Activated naive CD4-positive, alpha-beta T cell treated with anti-CD3 and anti-CD28 coated beads for 36 hours (primary cell): ENCODE results near the gene PTPRN2. TPM values are rescaled to one million over a fixed set of nuclear protein-coding genes. Genes with fewer than 3 reads are reported as not detected.
"Not testable (repeated sequence)": the region's sequence is repeated elsewhere in the genome, so short reads cannot be mapped to it uniquely, and the experiment has no call there.

Experiments
- CTCF ChIA-PET: fragments of 350-600 bp; sonication (Branson Sonifier 250); formaldehyde crosslinking; loops from one replicate; lab custom pipeline; 2021; ENCODE audit warnings: antibody characterized with exemption; lab: Charles Lee
- DNase-seq: peaks from one replicate; pipeline ENCODE4 v3.0.0-alpha.2; 2020
- H3K27ac Mint-ChIP-seq: one replicate; pipeline ENCODE4 v1.8.0; 2021; ENCODE audit warnings: mild to moderate bottlenecking, mixed read lengths
- H3K27me3 Mint-ChIP-seq: one replicate; pipeline ENCODE4 v1.8.0; 2021; ENCODE audit warnings: low read depth, mixed read lengths
- H3K36me3 Mint-ChIP-seq: one replicate; pipeline ENCODE4 v1.8.0; 2021; ENCODE audit warnings: low read depth, mixed read lengths
- H3K4me1 Mint-ChIP-seq: one replicate; pipeline ENCODE4 v1.8.0; 2021; ENCODE audit warnings: low read depth, mixed read lengths
- H3K4me3 Mint-ChIP-seq: one replicate; pipeline ENCODE4 v1.8.0; 2021; ENCODE audit warnings: mild to moderate bottlenecking, moderate library complexity, mixed read lengths
- H3K9me3 Mint-ChIP-seq: one replicate; pipeline ENCODE4 v1.8.0; 2021; ENCODE audit warnings: mixed read lengths
- intact Hi-C: fragments of 100-400 bp; cut with micrococcal nuclease; formaldehyde crosslinking; loops from one replicate; pipeline ENCODE4 v1.15.1; 2023
- total RNA-seq, 2 experiments: library from RNA; stranded (reverse); gene quantifications; one replicate each; pipeline ENCODE4 v1.2.3, GENCODE V29; 2021

Gene PTPRN2
- total RNA-seq, 2 experiments from 2014 or later, result 0.54 to 0.62 TPM

DNA sequence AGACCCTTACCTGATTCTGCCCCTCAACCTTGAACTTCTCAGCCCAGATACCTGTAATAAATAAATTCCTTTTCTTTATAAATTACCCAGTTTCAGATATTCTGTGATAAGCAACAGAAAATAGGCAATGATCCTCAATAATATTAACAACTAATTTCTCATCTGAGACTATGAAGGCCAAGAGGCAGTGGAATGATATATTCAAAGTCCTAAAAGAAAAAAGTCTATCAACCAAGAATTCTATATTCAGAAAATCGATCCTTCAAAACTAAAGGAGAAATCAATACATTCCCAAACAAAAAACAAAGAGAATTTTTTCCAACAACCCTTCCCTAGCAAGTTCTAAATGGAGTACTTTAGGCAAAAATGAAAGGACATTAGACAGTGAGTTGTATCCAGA is 279.6 kb downstream of the PTPRN2 start:
- CTCF ChIA-PET, result no interaction called here
- DNase-seq, result no peak
- Mint-ChIP-seq H3K4me1 (no peaks in the 10 kb centered on the region), H3K27me3 (peaks cover 2% of the 10 kb centered on the region), H3K9me3 (peaks cover 25% of the 10 kb centered on the region), H3K4me3 (no peak overlapping the region), H3K36me3 (no peaks in the 10 kb centered on the region), H3K27ac (no peak overlapping the region)
- intact Hi-C loops, result no loop called here

DNA sequence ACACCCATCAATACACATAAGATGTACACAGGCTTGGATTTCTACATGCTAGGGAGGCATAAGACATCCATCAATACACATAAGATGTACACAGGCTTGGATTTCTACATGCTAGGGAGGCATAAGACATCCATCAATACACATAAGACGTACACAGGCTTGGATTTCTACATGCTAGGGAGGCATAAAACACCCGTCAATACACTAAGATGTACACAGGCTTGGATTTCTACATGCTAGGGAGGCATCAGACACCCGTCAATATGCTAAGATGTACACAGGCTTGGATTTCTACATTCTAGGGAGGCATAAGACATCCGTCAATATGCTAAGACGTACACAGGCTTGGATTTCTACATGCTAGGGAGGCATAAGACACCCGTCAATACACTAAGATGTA is 283.6 kb downstream of the PTPRN2 start:
- DNase-seq, CTCF ChIA-PET, H3K4me1 Mint-ChIP-seq, H3K36me3 Mint-ChIP-seq, H3K27ac Mint-ChIP-seq, H3K4me3 Mint-ChIP-seq, H3K9me3 Mint-ChIP-seq, intact Hi-C loops: not testable (repeated sequence)
- peaks cover 13% of the 10 kb centered on the region for H3K27me3 Mint-ChIP-seq

DNA sequence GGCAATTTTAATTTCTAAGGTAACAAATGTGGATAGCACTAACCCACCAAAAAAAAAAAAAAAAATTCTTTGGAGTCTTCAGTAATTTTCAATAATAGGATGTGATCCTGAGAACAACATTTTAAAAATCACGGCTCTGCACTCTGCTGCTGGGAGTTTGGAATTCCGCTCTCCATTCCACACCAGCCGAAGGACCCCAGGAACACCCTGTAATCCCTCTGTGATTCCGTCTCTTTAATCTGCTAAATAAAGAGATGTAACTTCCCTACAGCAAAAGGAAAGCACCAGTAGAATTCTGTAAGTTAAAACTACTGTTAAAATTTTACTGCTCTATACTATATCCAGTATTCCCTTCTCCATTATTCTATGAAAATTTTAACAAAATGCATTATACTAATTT is 284.5 kb downstream of the PTPRN2 start:
- no peak for DNase-seq
- peaks cover 13% of the 10 kb centered on the region for H3K27me3 Mint-ChIP-seq
- H3K36me3 Mint-ChIP-seq, result no peaks in the 10 kb centered on the region
- H3K4me3 Mint-ChIP-seq, result no peak overlapping the region
- H3K27ac Mint-ChIP-seq, result no peak overlapping the region
- no peaks in the 10 kb centered on the region for H3K4me1 Mint-ChIP-seq
- peaks cover 7% of the 10 kb centered on the region for H3K9me3 Mint-ChIP-seq
- CTCF ChIA-PET, result no interaction called here
- intact Hi-C loops, result no loop called here

GRCh38 chr7:158302274-158303070 is 285.2 kb downstream of the PTPRN2 start:
- Mint-ChIP-seq H3K4me1 (no peaks in the 10 kb centered on the region), H3K27ac (no peak overlapping the region), H3K36me3 (no peaks in the 10 kb centered on the region), H3K4me3 (no peak overlapping the region), H3K27me3 (peaks cover 13% of the 10 kb centered on the region), H3K9me3 (peaks cover 2% of the 10 kb centered on the region)
- CTCF ChIA-PET, result no interaction called here
- intact Hi-C loops, result no loop called here
- no peak for DNase-seq

GRCh38 chr7:158301207-158301606 is 286.4 kb downstream of the PTPRN2 start:
- Mint-ChIP-seq H3K9me3 (no peaks in the 10 kb centered on the region), H3K27me3 (peaks cover 13% of the 10 kb centered on the region), H3K4me1 (no peaks in the 10 kb centered on the region), H3K27ac (no peak overlapping the region), H3K4me3 (no peak overlapping the region), H3K36me3 (no peaks in the 10 kb centered on the region)
- CTCF ChIA-PET, result no interaction called here
- intact Hi-C loops, result no loop called here
- no peak for DNase-seq

DNA sequence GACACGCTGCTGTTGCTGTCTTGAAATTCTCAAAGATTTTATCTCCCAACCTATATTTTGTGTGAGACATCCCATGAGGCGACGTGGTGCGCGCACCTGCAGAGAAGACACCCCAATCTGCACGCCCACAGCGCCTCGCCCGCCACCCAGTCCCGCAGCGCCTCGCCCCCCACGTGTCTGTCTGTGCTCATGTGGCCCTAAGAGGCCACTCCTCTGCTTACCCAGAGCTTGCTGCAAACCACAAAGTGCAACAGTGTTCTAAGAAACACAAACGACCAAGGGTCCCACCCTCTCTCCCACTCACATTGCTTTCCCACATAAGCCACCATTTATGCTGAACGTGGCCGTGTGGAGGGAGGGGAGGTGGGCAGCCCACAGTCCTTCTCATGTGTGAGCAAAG is 287.2 kb downstream of the PTPRN2 start:
- CTCF ChIA-PET, result no interaction called here
- no peak for DNase-seq
- H3K9me3 Mint-ChIP-seq, result no peaks in the 10 kb centered on the region
- H3K36me3 Mint-ChIP-seq, result no peaks in the 10 kb centered on the region
- H3K27ac Mint-ChIP-seq, result no peak overlapping the region
- no peak overlapping the region for H3K4me3 Mint-ChIP-seq
- intact Hi-C loops, result no loop called here
- H3K4me1 Mint-ChIP-seq, result no peaks in the 10 kb centered on the region
- peaks cover 13% of the 10 kb centered on the region for H3K27me3 Mint-ChIP-seq

GRCh38 chr7:158299607-158300006 is 288.0 kb downstream of the PTPRN2 start:
- Mint-ChIP-seq H3K4me1 (no peaks in the 10 kb centered on the region), H3K9me3 (no peaks in the 10 kb centered on the region), H3K27ac (no peak overlapping the region), H3K4me3 (no peak overlapping the region), H3K36me3 (no peaks in the 10 kb centered on the region), H3K27me3 (peaks cover 13% of the 10 kb centered on the region)
- DNase-seq, result no peak
- intact Hi-C loops, result no loop called here
- CTCF ChIA-PET, result no interaction called here

DNA sequence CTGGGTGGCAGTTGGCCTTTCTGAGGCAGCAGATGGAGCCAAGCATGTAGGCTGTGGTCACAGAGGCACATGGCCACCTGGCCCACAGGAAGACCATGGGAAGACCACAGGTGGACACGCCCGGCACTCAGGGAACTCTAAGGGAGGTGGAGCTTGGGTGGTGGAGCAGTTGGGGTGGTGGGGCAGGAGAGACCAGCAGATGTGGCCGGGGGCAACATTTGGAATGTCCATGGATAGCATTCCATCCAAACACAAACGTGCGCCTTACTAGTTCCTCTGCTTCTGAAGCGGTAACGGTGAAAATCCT is 290.9 kb downstream of the PTPRN2 start:
- no peaks in the 10 kb centered on the region for H3K4me1 Mint-ChIP-seq
- H3K4me3 Mint-ChIP-seq, result no peak overlapping the region
- no peaks in the 10 kb centered on the region for H3K9me3 Mint-ChIP-seq
- intact Hi-C loops, result no loop called here
- peaks cover 5% of the 10 kb centered on the region for H3K27me3 Mint-ChIP-seq
- H3K27ac Mint-ChIP-seq, result no peak overlapping the region
- no peak for DNase-seq
- H3K36me3 Mint-ChIP-seq, result no peaks in the 10 kb centered on the region
- CTCF ChIA-PET, result no interaction called here

- H3K27me3 Mint-ChIP-seq, result peaks cover 4% of the 10 kb centered on the region
- H3K36me3 Mint-ChIP-seq, result no peaks in the 10 kb centered on the region
- H3K4me1 Mint-ChIP-seq, result no peaks in the 10 kb centered on the region
- no peak for DNase-seq
- intact Hi-C loops, result no loop called here
- H3K4me3 Mint-ChIP-seq, result no peak overlapping the region
- no peaks in the 10 kb centered on the region for H3K9me3 Mint-ChIP-seq
- no peak overlapping the region for H3K27ac Mint-ChIP-seq
- CTCF ChIA-PET, result no interaction called here
Observed at GRCh38 chr7:158295966-158296797, 291.4 kb downstream of the PTPRN2 start.

DNA sequence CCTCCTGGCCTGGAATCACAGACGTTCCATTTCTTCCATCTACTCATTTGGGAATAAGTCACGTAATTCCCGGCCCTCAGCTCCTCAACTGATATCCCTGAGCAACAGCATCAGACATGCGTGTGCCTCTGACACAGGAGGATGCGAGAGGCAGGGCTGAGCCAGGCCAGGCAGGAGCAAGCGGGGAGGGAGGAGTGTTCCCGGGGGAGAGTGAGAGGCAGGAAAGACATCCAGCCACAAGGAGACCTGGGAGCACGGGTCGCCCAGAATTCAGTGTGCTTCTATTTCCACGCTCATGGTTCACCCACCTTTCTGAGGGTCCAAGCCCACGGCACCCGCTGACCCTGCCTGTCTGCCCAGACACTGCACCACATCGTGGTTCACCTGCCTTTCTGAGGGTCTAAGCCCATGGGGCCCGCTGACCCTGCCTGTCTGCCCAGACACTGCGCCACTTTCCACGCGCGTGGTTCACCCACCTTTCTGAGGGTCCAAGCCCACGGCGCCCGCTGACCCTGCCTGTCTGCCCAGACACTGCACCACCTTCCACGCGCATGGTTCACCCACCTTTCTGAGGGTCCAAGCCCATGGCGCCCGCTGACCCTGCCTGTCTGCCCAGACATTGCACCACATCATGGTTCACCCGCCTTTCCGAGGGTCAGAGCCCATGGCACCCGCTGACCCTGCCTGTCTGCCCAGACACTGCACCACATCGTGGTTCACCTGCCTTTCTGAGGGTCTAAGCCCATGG is 293.0 kb downstream of the PTPRN2 start:
- H3K4me1 Mint-ChIP-seq, H3K9me3 Mint-ChIP-seq, intact Hi-C loops, H3K27ac Mint-ChIP-seq, DNase-seq, CTCF ChIA-PET, H3K4me3 Mint-ChIP-seq, H3K36me3 Mint-ChIP-seq, H3K27me3 Mint-ChIP-seq: not testable (repeated sequence)

GRCh38 chr7:158292948-158293347 is 294.7 kb downstream of the PTPRN2 start:
- H3K9me3 Mint-ChIP-seq, result peaks cover 17% of the 10 kb centered on the region
- H3K27ac Mint-ChIP-seq, result no peak overlapping the region
- CTCF ChIA-PET, result no interaction called here
- H3K4me3 Mint-ChIP-seq, result no peak overlapping the region
- H3K4me1 Mint-ChIP-seq, result no peaks in the 10 kb centered on the region
- no peak for DNase-seq
- no peaks in the 10 kb centered on the region for H3K27me3 Mint-ChIP-seq
- intact Hi-C loops, result no loop called here
- no peaks in the 10 kb centered on the region for H3K36me3 Mint-ChIP-seq

GRCh38 chr7:158291998-158292397 is 295.6 kb downstream of the PTPRN2 start:
- DNase-seq, result no peak
- no peaks in the 10 kb centered on the region for H3K27me3 Mint-ChIP-seq

More at GRCh38 chr7:158291998-158292397, 295.6 kb downstream of the PTPRN2 start:
- Mint-ChIP-seq H3K36me3 (no peaks in the 10 kb centered on the region), H3K27ac (no peak overlapping the region), H3K4me1 (no peaks in the 10 kb centered on the region), H3K4me3 (no peak overlapping the region), H3K9me3 (peaks cover 19% of the 10 kb centered on the region)
- intact Hi-C loops, result no loop called here
- CTCF ChIA-PET, result no interaction called here
